ENCODE measurements around the gene HIBCH. TPM values are rescaled to one million over a fixed set of nuclear protein-coding genes. Genes with fewer than 3 reads are reported as not detected.

Gene HIBCH
- total RNA-seq, 1 experiment from 2014 or later = 26.5 TPM

DNA sequence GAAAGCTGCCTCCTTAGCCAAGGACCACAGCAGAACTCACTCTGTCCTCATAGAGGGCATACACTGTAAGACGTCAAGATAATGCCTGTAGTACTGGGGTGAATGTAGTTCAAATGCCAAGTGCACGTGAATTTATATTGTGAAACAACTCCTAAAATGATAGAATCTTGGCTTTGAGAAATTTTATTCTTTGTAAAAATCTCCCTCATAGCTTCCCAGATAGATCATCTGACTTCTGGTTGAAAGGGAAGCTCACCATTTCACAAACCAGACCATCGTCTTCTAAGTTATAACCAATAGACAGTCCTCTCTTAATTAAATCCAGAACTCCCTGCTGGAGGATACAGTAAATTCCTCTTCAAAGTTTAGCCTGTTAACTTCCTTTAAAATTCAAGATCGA lies 146.2 kb downstream of the HIBCH start (continued):
- TF ChIP-seq, protein P1, sequence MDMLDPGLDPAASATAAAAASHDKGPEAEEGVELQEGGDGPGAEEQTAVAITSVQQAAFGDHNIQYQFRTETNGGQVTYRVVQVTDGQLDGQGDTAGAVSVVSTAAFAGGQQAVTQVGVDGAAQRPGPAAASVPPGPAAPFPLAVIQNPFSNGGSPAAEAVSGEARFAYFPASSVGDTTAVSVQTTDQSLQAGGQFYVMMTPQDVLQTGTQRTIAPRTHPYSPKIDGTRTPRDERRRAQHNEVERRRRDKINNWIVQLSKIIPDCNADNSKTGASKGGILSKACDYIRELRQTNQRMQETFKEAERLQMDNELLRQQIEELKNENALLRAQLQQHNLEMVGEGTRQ (CRISPR knock-in tag; IDR thresholded peaks at IDR 0.05) = no peak
- TF ChIP-seq HMGA2 (CRISPR knock-in tag; IDR thresholded peaks at IDR 0.05) = no peak
- no peak for TF ChIP-seq E2F1 (CRISPR knock-in tag; IDR thresholded peaks at IDR 0.05)
- TF ChIP-seq ATF6 (CRISPR knock-in tag; IDR thresholded peaks at IDR 0.05) = no peak
- TF ChIP-seq PREB (CRISPR knock-in tag; IDR thresholded peaks at IDR 0.05; ENCODE audit: borderline replicate concordance) = no peak
- TF ChIP-seq CTCF (IDR thresholded peaks at IDR 0.05) = no peak
- TF ChIP-seq NR2C2 (CRISPR knock-in tag; IDR thresholded peaks at IDR 0.05) = no peak
- TF ChIP-seq ZNF423 (CRISPR knock-in tag; IDR thresholded peaks at IDR 0.05) = no peak

- peaks cover 11% of the 10 kb centered on the region for H3K36me3 Mint-ChIP-seq
- no peaks in the 10 kb centered on the region for H3K27me3 Mint-ChIP-seq (ENCODE audit: low read depth)
- POLR2A ChIA-PET = no interaction called here
- DNase-seq (ENCODE audit: low spot score) = no peak
- peaks cover 36% of the 10 kb centered on the region for H3K9me3 Mint-ChIP-seq
- CTCF ChIA-PET = interaction anchor here (1.5 kb wide), 1 partner anchor 9 kb away, joined by 6 read pairs; a partner anchor contains a TSS
- ATAC-seq = no peak
- no peak overlapping the region for H3K27ac Mint-ChIP-seq
- no peaks in the 10 kb centered on the region for H3K4me1 Mint-ChIP-seq
- H3K4me3 Mint-ChIP-seq = no peak overlapping the region
- TF ChIP-seq RORB (CRISPR knock-in tag; IDR thresholded peaks at IDR 0.05) (no peak), ATF1 (CRISPR knock-in tag; IDR thresholded peaks at IDR 0.05) (no peak), ZNF512 (CRISPR knock-in tag; IDR thresholded peaks at IDR 0.05; ENCODE audit: borderline replicate concordance) (no peak)
These were observed 149.0 kb downstream of the HIBCH start for GRCh38 chr2:190170673-190171072.

GRCh38 chr2:190169221-190170072 lies 150.2 kb downstream of the HIBCH start:
- ATAC-seq (no peak), DNase-seq (ENCODE audit: low spot score) (no peak)
- H3K4me1 Mint-ChIP-seq = no peaks in the 10 kb centered on the region
- H3K27ac Mint-ChIP-seq = no peak overlapping the region
- H3K4me3 Mint-ChIP-seq = no peak overlapping the region
- ChIA-PET CTCF (no interaction called here), POLR2A (no interaction called here)
- no peaks in the 10 kb centered on the region for H3K27me3 Mint-ChIP-seq (ENCODE audit: low read depth)
- H3K9me3 Mint-ChIP-seq = peaks cover 42% of the 10 kb centered on the region
- H3K36me3 Mint-ChIP-seq = peaks cover 14% of the 10 kb centered on the region
- TF ChIP-seq ZNF671 (CRISPR knock-in tag; IDR thresholded peaks at IDR 0.05) (no peak), PREB (CRISPR knock-in tag; IDR thresholded peaks at IDR 0.05; ENCODE audit: borderline replicate concordance) (no peak), RELA (CRISPR knock-in tag; IDR thresholded peaks at IDR 0.05; ENCODE audit: borderline replicate concordance) (no peak), FOXK1 (CRISPR knock-in tag; IDR thresholded peaks at IDR 0.05) (no peak)
- TF ChIP-seq, protein P2, sequence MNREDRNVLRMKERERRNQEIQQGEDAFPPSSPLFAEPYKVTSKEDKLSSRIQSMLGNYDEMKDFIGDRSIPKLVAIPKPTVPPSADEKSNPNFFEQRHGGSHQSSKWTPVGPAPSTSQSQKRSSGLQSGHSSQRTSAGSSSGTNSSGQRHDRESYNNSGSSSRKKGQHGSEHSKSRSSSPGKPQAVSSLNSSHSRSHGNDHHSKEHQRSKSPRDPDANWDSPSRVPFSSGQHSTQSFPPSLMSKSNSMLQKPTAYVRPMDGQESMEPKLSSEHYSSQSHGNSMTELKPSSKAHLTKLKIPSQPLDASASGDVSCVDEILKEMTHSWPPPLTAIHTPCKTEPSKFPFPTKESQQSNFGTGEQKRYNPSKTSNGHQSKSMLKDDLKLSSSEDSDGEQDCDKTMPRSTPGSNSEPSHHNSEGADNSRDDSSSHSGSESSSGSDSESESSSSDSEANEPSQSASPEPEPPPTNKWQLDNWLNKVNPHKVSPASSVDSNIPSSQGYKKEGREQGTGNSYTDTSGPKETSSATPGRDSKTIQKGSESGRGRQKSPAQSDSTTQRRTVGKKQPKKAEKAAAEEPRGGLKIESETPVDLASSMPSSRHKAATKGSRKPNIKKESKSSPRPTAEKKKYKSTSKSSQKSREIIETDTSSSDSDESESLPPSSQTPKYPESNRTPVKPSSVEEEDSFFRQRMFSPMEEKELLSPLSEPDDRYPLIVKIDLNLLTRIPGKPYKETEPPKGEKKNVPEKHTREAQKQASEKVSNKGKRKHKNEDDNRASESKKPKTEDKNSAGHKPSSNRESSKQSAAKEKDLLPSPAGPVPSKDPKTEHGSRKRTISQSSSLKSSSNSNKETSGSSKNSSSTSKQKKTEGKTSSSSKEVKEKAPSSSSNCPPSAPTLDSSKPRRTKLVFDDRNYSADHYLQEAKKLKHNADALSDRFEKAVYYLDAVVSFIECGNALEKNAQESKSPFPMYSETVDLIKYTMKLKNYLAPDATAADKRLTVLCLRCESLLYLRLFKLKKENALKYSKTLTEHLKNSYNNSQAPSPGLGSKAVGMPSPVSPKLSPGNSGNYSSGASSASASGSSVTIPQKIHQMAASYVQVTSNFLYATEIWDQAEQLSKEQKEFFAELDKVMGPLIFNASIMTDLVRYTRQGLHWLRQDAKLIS (CRISPR knock-in tag; IDR thresholded peaks at IDR 0.05; ENCODE audit: borderline replicate concordance) = no peak
